Stimulated activated CD8-positive, alpha-beta memory T cell treated with anti-CD3 and anti-CD28 coated beads, Interleukin-7, amount 100 ng/mL, for 4 hours (primary cell): ENCODE results near the gene ZNF480.
"Not testable (repeated sequence)": the region's sequence is repeated elsewhere in the genome, so short reads cannot be mapped to it uniquely, and the experiment has no call there.

Experiments used
- DNase-seq, 2 donors: peaks; one replicate each; pipeline ENCODE4 v3.0.0-alpha.2; 2020; ENCODE audit warnings: low read depth in 2 of 2

ZNF480 gene

GRCh38 chr19:52336791-52337381 lies 39.9 kb downstream of the ZNF480 start:
- no peak for DNase-seq

GRCh38 chr19:52339022-52339421 lies 42.1 kb downstream of the ZNF480 start:
- not testable (repeated sequence) for DNase-seq

- DNase-seq = peak; percentile 11 to 17
Measured at GRCh38 chr19:52343548-52343947, 46.6 kb downstream of the ZNF480 start.

- no peak for DNase-seq
Measured at GRCh38 chr19:52345162-52345561, 48.2 kb downstream of the ZNF480 start.

GRCh38 chr19:52351512-52351911 lies 54.5 kb downstream of the ZNF480 start:
- DNase-seq = no peak

- no peak for DNase-seq
Measured at GRCh38 chr19:52366414-52366824, 69.5 kb downstream of the ZNF480 start.

GRCh38 chr19:52369559-52370340 lies 72.8 kb downstream of the ZNF480 start, which contains the start of gene ZNF880:
Gene ZNF880, plus strand, starts transcription at chr19:52369923. Its CDS starts 43 bp downstream, at chr19:52369966.
- peak; percentile 88 to 89 for DNase-seq

- no peak for DNase-seq
Measured at GRCh38 chr19:52370341-52370710, 73.4 kb downstream of the ZNF480 start.
